HG03039 (cell line): Measurements from ENCODE around the gene ADAMTS5.

ENCODE experiments used
- ATAC-seq: cut with Tn5 transposase; IDR thresholded peaks from one replicate; pipeline ENCODE4 v1.9.1; 2021; ENCODE audit warnings: mild to moderate bottlenecking, moderate library complexity; ENCODE audit not compliant: unreplicated experiment

The ADAMTS5 gene

DNA sequence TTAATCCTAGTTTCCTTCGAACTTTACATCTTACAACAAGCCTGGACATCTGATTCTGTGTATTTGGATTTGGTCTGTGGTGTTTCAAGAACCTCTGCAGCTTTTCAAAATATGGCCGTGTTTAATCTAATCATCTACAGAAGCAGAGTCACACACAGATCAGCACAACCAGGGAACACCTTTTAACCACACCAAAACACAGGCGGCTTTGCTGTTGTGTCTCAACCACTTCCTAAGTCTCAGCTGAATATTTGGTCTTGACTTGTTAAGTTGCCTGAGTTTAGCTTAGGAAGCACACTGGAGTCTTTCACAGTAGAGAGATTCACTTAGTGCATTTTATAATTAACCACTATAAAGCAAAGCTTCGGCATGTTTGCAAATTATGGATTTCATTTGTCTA lies 17.1 kb downstream of the ADAMTS5 start:
- no peak for ATAC-seq

DNA sequence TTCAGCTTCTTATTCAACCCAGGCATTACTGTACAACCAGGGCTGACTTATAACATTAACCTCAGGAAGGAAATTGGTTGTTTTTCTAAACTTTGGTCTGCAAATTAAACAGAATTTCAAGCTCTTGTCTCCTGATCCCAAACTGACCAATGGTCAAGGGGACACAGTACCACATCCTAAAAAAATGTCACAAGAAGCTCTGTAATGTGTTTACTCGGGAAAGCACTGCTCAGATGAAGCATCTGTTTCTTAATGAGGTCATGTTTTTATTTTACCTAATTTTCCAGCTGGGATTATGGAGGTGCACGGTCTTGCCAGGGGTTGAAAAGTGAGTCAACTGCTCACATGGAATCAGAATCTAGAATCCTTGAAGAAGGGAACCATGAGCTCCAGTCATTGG lies 18.7 kb downstream of the ADAMTS5 start:
- no peak for ATAC-seq

DNA sequence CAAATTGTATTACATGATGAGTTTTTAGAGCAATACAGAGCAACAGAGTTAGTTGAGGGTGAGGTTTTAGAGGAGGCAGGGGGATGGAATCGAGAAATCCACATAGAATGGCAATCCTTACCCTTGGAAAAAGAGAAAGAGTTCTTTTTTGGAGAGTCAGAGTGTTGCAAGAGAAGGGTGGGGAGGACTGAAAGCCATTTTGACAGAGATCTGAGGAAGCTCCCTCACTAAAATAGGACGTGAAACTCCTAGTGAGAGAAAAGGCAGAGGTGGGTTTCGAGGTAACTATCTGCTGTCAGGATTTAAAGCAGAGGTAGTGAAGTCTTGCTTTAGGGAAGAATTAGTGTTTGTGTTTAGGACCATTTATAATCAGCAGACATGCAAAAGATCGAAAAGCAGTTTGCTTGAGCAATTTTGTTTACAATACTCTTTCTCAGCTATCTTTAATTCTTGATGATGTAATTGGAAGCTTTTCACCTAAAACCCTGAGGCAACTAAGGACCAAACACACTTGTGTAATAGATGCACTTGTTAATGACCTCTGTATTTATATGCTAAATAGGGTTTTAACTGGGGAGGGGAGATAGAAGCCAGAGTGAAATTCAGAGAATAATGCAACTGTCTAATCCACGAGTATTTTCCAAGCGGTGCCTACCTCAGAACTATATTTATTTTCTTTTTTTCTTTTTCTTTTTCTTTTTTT lies 20.0 kb downstream of the ADAMTS5 start:
- ATAC-seq, result no peak

DNA sequence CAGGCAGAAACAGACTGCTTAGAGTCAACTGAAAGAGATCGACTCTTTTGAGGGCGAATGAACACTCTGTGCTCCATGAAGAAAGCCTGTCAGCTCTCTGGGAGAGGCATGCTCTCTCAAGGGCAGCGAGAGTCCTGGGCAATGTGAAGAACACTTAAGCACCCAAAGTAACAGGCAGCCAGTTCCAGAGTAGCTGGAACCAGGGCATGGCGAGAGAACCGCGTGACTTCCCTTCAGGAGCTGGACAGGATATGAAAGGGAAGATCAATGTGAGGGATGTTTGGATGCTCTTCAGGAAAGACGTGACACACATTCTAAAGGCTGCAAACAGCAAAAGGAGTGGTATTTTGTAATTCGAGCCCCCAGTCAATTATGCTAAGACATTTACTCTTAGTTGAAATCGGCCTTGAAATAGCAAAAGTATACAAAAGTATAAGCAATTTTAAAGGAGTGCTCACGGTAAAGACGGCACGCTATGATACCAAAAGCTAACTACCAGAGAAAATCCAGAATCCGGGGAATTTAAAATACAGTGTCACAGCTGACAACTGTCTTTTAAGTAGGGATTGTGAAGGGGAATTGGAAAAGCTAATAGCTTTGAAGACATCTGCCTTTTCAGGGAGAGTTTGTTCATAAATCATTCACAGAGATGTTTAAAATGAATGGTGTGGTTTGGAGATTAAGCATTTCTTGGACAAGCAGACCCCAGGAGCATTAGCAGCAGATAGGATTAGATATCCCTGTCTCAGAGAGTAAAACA lies 20.8 kb downstream of the ADAMTS5 start:
- no peak for ATAC-seq

DNA sequence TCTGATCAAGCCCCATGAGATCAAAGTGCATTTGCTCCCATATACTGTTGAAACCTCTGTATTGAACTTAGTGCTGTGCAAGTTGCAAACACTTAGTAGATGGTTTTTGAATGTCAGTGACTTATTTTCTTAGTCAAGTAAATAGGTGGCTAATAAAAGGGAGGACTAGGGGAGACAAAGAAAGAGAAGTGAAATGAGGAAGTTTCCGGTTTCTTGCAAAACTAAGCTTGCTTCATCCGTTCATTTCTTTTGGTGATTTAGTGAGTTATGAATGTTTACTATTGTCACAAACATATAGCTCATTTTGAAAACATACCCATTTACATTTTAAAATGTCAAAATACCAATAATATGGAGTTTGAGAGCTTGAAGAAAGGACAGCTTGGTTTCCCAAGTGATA lies 23.0 kb downstream of the ADAMTS5 start:
- ATAC-seq, result no peak

DNA sequence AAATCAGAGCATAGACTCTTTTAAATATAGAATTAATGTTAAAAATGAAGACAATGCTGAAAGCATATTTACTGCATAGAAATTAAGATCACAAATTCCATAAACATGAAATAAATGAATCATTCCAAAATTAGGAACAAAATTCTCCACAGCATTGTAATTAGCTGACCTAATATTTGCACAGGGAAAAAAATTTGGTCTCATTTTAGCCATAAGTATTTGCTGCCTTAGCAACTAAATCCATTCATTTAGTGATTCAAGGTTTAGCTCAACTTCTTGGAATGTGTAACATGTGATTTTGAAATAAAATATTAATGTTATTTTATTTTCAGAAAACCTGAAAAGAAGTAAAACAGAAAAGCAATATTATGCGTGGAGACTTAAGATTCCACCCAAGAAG lies 25.5 kb downstream of the ADAMTS5 start:
- no peak for ATAC-seq

DNA sequence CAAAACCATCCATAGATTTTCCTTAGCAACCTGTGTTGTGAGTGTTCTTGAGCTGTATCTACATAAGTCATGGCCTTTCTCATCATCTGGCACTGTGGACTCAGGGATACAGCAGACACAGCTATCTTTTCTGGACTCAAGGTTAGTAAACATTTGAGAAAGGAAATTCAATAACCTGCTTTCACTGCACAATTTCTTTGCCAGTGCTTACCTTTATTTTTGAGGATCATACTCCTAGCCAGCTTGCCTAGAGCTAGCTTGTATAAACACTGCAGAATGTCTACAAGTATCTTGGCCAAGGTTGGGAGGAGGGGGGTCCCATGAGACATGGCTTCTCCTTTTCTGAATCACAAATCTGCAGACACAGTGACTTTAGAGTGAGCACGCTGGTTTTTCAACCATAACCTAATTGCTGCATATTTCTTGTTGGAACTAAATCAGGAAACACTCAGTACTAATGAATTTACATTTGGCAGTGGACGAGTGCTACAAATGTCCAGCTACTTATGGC lies 27.2 kb downstream of the ADAMTS5 start:
- ATAC-seq, result no peak

DNA sequence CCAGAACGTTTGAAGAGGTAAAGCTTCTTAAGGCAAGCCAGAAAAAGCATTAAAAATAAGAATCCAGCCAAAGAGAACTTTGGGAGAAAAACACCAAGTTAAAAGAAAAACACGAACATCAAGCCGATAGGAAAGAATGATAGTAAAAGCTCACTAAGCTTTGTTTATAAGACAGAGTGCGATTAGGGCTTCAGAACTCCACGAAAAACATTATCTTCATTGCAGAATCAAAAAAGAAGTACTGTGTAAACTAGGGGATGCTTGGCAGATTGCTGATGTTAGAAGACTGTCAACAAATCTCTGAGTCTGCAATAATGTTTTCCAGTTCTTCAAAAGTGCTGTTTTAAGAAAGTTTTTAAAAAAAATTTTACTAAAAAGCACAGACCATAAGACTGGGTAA lies 30.2 kb downstream of the ADAMTS5 start:
- no peak for ATAC-seq

DNA sequence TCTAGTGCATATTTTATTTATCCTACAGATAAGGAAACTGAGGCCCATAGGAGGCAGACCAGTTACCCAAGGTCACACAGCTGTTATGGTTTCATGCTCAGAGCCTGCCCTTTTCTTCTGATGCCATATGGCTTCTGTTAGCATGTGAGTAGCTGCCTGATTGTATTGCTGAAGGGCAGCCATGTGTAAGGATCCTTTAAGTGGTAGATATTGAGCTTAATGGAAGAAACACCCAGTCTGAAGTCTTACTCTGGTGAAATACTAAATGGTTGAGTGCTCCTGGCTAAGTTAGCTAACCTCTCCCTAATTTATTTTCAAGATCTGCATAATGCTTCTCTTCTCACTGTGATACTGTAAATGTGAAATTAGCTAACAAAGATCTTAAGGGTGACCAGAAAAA lies 30.9 kb downstream of the ADAMTS5 start:
- ATAC-seq, result no peak

DNA sequence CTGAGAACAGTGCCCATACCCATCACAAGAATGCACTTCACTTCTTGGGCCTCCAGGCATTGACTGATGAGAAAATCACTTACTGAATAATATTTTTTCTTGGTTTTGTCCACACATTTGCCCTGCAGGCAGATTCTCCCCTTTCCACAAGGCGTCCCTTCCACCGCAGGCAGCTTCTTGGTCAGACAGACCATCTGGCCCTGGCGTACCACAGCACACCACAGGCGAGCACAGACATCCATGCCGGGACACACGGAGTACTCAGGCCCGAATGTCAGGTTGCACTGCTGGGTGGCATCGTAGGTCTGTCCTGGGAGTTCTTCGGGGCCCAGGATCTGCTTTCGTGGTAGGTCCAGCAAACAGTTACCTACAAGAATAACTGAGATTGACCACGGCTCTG lies 32.5 kb downstream of the ADAMTS5 start:
- no peak for ATAC-seq

DNA sequence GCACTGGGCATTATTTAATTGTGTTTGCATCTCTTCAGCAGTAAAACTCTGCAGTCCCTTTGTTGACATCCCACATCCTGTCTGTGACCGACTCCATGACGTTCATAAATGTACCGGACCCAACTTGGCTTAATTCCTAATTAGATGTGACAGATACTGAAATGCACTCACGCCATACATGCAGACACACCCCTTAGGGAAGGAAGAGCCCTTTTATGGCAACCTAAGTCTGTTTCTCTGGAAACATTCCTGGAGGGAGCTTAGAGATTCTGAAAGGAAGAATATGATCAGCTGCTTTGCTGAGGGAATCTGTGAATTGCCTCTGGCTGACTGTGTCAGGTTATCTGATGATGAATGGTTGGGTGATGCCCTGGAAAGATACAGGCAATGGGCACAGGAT lies 33.4 kb downstream of the ADAMTS5 start:
- no peak for ATAC-seq

DNA sequence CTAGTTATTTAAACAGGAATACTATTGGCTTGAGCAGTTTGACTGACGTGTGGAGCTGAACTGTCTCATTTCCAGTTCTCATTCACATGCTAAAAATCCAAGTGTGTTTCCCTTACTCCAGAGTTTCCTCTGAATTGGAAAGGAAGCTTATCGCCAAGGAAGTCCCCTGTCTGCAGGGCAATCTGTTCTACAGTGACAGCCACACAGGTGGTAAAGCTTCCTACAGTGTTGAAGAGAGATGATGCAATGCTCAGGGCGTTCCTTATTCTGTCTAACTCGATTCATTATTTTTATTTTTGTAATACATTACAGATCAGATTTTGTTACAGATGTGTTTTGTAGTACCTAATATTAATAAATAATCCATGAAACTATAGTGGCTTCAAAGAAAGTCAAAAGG lies 41.3 kb downstream of the ADAMTS5 start:
- ATAC-seq, result no peak

DNA sequence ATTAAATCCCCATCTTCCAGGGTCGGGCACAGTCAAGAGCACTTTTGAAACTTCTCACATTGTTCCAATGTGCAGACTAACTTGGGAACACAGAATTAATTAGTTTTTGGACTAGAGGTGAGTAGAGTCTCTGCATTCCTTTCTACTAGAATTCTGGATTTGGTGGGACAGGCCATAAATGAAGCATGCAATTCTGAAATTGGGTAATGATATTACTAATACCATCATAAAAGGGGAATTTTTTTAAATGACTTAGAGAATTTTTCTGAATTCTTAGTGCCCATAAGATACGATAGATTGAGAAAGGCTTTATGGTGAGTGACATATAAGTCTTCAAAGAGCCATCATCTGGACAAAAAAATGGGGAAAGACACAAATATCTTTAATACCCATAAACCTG lies 41.8 kb downstream of the ADAMTS5 start:
- no peak for ATAC-seq

DNA sequence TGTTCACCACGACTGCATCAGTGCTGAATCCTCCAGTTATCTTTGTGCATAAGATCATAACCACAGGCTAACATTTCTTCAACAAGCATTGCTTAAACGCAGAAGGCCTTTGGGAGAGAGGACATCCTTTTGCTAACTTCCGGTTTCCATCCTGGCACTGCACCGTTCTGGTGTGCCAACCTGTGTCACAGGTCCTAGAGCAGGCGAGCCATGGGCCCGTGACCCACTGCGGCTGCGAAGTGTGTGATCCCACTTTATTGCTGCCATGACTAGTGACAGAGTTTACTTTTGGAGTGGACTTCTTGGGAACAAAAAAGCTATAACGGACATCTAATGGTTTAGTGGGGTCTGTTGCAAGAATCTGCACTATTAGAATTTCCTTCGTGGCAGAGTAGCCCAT lies 42.9 kb downstream of the ADAMTS5 start:
- no peak for ATAC-seq

DNA sequence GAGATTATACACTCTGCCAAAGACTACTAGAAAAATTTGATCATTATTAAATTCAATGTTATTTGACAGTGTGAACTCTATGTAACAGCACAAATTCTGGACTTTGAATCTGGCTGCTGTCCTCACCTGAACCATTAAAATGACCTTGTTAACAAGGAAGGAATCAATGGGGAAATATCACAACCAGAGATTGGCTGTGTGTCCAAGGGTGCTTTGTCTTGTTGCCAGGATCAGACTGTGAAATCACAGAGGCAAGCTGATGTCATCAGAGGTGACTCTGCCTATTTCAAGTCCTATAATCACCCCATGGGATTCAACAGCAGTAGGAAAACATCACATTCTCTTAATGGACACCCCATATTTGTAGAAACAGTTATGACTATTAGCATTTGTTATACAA lies 46.8 kb downstream of the ADAMTS5 start:
- ATAC-seq, result no peak

DNA sequence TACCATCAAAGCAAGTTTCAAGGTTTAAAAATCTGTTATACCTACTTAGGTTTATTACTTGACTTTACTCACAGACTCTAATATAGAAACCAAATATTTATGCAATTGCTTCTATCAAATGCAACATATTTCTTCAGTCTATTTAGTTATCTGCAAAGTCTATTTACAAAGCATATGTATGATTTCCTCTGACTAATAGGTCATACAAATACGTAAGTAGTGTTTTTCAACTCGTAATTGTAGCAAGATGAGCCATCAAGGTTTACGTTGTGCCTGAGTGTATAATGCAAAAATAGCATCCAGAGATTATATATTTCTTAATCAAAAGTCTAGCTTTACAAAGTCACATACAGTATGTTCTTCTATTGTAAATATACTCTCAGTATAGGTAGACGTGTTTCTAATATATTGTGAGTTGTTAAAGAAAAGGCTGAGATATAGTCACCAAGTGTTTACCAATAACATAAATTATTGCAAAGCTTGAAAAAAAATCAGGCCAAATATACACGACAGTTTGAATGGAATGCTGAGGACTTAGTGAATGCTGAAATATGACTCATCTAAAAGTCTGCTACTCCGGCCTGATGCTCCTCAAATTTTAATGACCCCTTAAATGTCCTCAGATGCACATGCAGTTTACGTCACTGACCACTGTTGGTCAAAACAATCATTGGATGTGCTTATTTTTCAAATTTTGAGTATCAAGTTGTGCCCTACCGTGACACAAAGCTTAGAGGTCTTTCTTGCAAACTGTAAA lies 48.4 kb downstream of the ADAMTS5 start:
- no peak for ATAC-seq

DNA sequence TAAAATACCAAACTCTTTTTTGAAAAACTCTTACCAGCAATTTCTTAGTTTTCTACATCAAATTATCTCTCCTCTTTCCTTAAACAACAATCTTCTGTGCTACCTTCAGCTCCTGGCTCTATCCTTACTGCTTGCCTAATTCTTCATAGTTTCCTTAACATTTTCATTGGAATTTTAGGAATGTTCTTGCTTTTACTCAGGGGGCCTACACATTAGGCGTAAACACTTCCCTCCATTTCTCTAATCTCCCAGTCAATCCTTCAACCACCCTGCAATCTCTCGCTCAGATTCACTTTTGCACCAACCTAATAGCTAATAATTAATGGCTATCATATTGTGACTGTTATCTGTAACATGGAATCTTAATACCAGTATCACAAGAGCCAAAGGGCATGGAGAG lies 50.1 kb downstream of the ADAMTS5 start:
- ATAC-seq, result no peak

DNA sequence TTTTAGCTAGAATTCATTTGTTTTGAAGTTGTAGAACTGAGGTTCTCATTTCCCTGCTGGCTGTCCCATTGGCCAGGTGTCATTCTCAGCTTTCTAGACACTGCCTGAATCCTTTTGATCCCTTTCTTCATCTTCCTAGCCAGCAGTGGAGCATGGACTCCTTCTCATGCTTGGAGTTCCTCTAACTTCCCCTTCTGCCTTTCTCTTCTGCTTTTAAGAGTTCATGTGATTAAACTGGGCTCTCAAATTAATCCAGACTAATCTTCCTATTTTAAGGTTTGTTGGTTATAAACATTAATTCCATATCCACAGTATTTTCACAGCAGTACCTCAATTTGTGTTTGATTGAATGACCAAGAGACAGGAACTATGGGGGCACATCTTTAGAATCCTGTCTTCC lies 52.3 kb downstream of the ADAMTS5 start:
- ATAC-seq, result no peak

DNA sequence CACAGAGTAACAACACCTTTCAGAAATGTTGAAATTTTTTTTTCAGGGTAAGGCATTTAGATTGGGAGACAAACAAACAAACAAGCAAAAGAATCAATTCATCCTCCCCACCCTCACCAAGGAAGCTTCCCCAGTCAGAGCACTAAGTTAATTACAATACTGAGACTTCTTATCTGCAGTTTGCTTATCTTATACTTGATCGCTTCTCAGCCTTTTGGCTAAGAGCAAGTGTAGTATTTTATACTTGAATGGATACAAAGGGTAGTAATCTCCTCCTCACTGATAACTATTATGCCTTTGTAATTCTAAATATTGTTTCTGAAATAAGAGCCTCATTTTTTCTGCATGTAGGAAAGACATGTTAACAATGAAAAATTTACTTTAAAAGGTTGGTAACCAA lies 54.4 kb downstream of the ADAMTS5 start:
- ATAC-seq, result no peak

DNA sequence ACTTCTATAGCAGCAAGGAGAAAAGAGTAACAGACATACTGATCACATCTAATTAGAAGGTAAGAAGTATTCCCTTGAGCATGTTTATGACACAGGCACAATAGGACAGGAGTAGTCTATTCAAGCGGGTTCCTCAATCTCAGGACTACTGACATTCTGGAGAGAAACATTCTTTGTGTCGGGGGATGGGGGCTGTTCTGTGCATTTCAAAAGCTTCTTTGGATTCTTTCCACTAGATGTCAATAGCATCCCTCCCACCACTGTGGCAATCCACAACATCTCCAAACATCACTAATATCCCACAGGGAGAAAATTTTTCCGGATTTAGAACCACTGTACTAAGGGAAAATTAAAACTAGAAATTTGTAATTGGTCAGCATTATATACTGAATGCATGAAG lies 56.9 kb downstream of the ADAMTS5 start:
- no peak for ATAC-seq

DNA sequence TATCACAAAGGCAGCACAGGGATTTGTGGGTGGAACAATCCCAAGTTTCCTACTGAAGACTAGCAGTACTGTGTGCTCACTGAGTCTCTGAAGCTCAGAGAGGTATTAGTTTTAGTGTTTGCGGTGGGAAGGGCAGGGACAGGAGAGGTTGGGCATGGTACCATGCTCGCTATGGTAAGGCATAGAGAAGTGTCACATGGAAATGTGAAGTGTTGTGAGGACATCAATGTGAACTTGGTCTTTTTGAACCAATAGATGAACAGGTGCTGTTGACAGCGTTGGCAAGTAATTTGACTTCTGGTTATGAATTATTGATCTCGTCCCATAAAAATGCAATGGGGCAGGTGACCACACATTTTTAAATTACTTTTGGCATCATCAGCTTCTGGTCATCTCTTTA lies 65.9 kb downstream of the ADAMTS5 start:
- ATAC-seq, result no peak

DNA sequence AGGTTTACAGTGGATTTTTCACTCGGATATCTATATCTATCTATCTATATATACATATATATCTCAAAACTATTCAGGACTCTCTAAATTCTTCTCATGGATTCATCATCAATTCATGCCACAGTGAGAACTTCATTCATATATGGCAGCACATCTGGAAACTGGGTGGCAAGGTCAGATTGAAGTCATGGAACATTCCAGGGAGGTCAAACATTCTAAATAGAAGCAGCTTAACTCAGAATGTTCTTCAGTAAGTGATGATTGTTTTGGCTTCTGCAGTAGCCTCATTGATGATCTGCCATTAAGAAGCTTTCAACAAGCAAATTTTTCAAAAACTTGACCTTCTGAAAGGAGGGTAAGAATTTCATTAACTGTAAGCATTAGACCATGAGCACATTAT lies 74.7 kb downstream of the ADAMTS5 start:
- ATAC-seq, result no peak
